Liver (tissue), 9 donors: ENCODE measurements around the gene NDUFAF5. TPM values are rescaled to one million over a fixed set of nuclear protein-coding genes. Genes with fewer than 3 reads are reported as not detected.

Source experiments
- DNase-seq: peaks from one replicate; pipeline ENCODE4 v3.0.0-alpha.2; 2017; ENCODE audit warnings: low spot score
- H3K27ac ChIP-seq, 2 donors: one replicate each; pipeline ENCODE4 v1.7.0; 2013; ENCODE audit warnings: inconsistent platforms in 2 of 2, low read length in 2 of 2, control low read depth in 1 of 2, low read depth in 1 of 2, mild to moderate bottlenecking in 1 of 2
- H3K27me3 ChIP-seq, 4 donors: one replicate each; pipeline versions ENCODE4 v1.6.1 to v1.7.0; 2013; ENCODE audit warnings: low read length in 3 of 4, inconsistent platforms in 1 of 4, mild to moderate bottlenecking in 1 of 4, moderate library complexity in 1 of 4; ENCODE audit not compliant: control insufficient read depth in 4 of 4, insufficient read depth in 4 of 4
- H3K36me3 ChIP-seq, 4 donors: one replicate each; pipeline versions ENCODE4 v1.6.1 to v1.7.0; 2013; ENCODE audit warnings: low read length in 3 of 4, mild to moderate bottlenecking in 3 of 4, low read depth in 1 of 4, moderate library complexity in 1 of 4; ENCODE audit not compliant: control insufficient read depth in 4 of 4, insufficient read depth in 3 of 4
- H3K4me1 ChIP-seq, 4 donors: one replicate each; pipeline versions ENCODE4 v1.6.1 to v1.7.0; 2013; ENCODE audit warnings: low read length in 3 of 4, mild to moderate bottlenecking in 3 of 4, moderate library complexity in 1 of 4; ENCODE audit not compliant: control insufficient read depth in 4 of 4, insufficient read depth in 4 of 4
- H3K4me3 ChIP-seq, 3 donors: one replicate each; pipeline versions ENCODE4 v1.6.1 to v1.7.0; 2013; ENCODE audit warnings: low read length in 3 of 3, control low read depth in 1 of 3, low read depth in 1 of 3, mild to moderate bottlenecking in 1 of 3
- H3K9ac ChIP-seq, 2 donors: one replicate each; pipeline ENCODE4 v1.7.0; 2013; ENCODE audit warnings: low read length in 2 of 2, mild to moderate bottlenecking in 2 of 2, moderate library complexity in 2 of 2, control low read depth in 1 of 2, low read depth in 1 of 2
- H3K9me3 ChIP-seq, 4 donors: one replicate each; pipeline versions ENCODE4 v1.6.1 to v1.7.0; 2013; ENCODE audit warnings: low read length in 3 of 4; ENCODE audit not compliant: control insufficient read depth in 4 of 4
- EGR1 ChIP-seq, 2 donors: IDR thresholded peaks; 2 replicates each; pipeline ENCODE4 v1.6.1; 2016 to 2018; ENCODE audit warnings: antibody characterized with exemption in 2 of 2, low read depth in 2 of 2
- FOXA1 ChIP-seq: IDR thresholded peaks from 2 replicates; pipeline ENCODE4 v1.6.1; 2016; ENCODE audit warnings: antibody characterized with exemption
- FOXA2 ChIP-seq: IDR thresholded peaks from 2 replicates; pipeline ENCODE4 v1.6.1; 2016; ENCODE audit warnings: antibody characterized with exemption
- GABPA ChIP-seq, 2 donors: IDR thresholded peaks in 1 of 2; conservative IDR thresholded peaks in 1 of 2; 2 replicates each; pipeline ENCODE4 v1.6.1; 2016; ENCODE audit warnings: antibody characterized with exemption in 2 of 2, mild to moderate bottlenecking in 1 of 2, moderate library complexity in 1 of 2
- HNF4A ChIP-seq, 2 donors: conservative IDR thresholded peaks; 2 replicates each; pipeline ENCODE4 v1.6.1; 2016; ENCODE audit warnings: antibody characterized with exemption in 2 of 2, mild to moderate bottlenecking in 2 of 2
- HNF4G ChIP-seq: IDR thresholded peaks from 2 replicates; pipeline ENCODE4 v1.6.1; 2016; ENCODE audit warnings: antibody characterized with exemption
- JUND ChIP-seq, 2 donors: IDR thresholded peaks; 2 replicates each; pipeline ENCODE4 v1.6.1; 2016; ENCODE audit warnings: antibody characterized with exemption in 2 of 2
- NR2F2 ChIP-seq: IDR thresholded peaks from 2 replicates; pipeline ENCODE4 v1.6.1; 2016; ENCODE audit warnings: antibody characterized with exemption
- RAD21 ChIP-seq, 2 donors: IDR thresholded peaks; 2 replicates each; pipeline ENCODE4 v1.6.1; 2016; ENCODE audit warnings: antibody characterized with exemption in 2 of 2, mild to moderate bottlenecking in 2 of 2
- RXRA ChIP-seq, 2 donors: IDR thresholded peaks; 2 replicates each; pipeline ENCODE4 v1.6.1; 2017 to 2018; ENCODE audit warnings: antibody characterized with exemption in 2 of 2, mild to moderate bottlenecking in 1 of 2
- SP1 ChIP-seq: IDR thresholded peaks from 2 replicates; pipeline ENCODE4 v1.6.1; 2018; ENCODE audit warnings: antibody characterized with exemption, mild to moderate bottlenecking
- TAF1 ChIP-seq: conservative IDR thresholded peaks from 2 replicates; pipeline ENCODE4 v1.6.1; 2016; ENCODE audit warnings: antibody characterized with exemption, mild to moderate bottlenecking
- YY1 ChIP-seq: IDR thresholded peaks from 2 replicates; pipeline ENCODE4 v1.6.1; 2016; ENCODE audit warnings: antibody characterized with exemption, mild to moderate bottlenecking
- WGBS: extraction: QIAGEN DNeasy Blood & Tissue Kit; methylation state at CpG from one replicate; pipeline ENCODE4 v1.1.7; 2013; 5-methylcytosine and 5-hydroxymethylcytosine counted together
- polyA plus RNA-seq, 2 donors: library from polyadenylated mRNA; stranded (reverse) in 1 of 2; unstranded in 1 of 2; fragments of 200-250 nt in 1 of 2; fragments of >200 nt in 1 of 2; fragmentation: Nextera tagmentation in 1 of 2; extraction: Ambion mirVana in 1 of 2; gene quantifications; one replicate each; pipeline versions ENCODE4 v1.2.1 to v1.2.3, GENCODE V29; 2013 to 2015
- total RNA-seq, 2 donors: library from RNA; depleted of rRNA; stranded (reverse); fragments of >200 nt; gene quantifications; one replicate each; pipeline ENCODE4 v1.2.3, GENCODE V29; 2014
- TF ChIP-seq, protein P1 (sequence below): fragments of 150-350 bp; IDR thresholded peaks from 2 replicates; pipeline ENCODE4 v1.5.1; 2017; ENCODE audit warnings: improper control_type of control experiment, low read depth, low read length; ENCODE audit not compliant: missing input control
- TF ChIP-seq, protein P2 (sequence below): IDR thresholded peaks from 2 replicates; pipeline ENCODE4 v1.6.1; 2016; ENCODE audit warnings: antibody characterized with exemption
- TF ChIP-seq, protein P3 (sequence below): IDR thresholded peaks from 2 replicates; pipeline ENCODE4 v1.6.1; 2016; ENCODE audit warnings: antibody characterized with exemption
- TF ChIP-seq, protein P4 (sequence below): IDR thresholded peaks from 2 replicates; pipeline ENCODE4 v1.6.1; 2016; ENCODE audit warnings: antibody characterized with exemption, mild to moderate bottlenecking
- TF ChIP-seq, protein P5 (sequence below): IDR thresholded peaks from 2 replicates; pipeline ENCODE4 v1.6.1; 2016; ENCODE audit warnings: antibody characterized with exemption
- donor health status: healthy.
- donor health status: healthy.
- donor health status: healthy.
- donor health status: healthy.
- donor health status: healthy.

NDUFAF5 gene
- total and polyA plus RNA-seq, 4 donors: 6.6 to 15.9 (median 12.3) TPM

DNA sequence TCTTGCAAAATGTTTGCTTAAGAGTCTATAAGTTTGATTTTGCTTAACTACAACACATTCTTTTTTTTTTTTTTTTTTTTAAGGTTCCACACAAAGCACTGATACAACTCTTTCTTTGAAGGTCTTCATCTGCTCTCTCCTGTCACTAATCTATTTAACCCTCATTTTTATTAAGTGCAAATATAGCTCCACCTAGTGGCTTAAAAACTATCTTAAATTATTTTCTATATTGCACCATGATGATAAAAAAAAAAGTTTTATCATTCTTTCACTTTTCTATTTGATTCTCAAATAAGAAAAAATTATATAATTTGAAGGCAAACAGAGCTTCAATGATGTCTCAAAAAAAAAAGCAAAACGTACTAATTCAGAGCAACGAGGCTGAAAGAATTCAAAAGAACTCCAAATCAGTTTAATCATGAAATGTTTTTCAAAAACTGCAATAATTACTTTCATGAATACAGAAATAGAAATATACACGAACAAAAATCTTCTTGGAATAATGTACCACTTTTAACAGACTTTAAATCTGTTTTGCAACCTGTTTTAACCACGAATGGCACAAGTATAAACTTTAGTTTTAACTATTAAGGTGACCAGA, 12.9 kb upstream of the NDUFAF5 start:
- WGBS: 46% methylated on average over 4 of the region's 4 CpGs
- H3K27ac ChIP-seq: no peak overlapping the region
- H3K9me3 ChIP-seq: no peaks in the 10 kb centered on the region
- no peaks in the 10 kb centered on the region for H3K4me1 ChIP-seq
- H3K36me3 ChIP-seq: peaks cover 4 to 49% (median 43%) of the 10 kb centered on the region in 4 donors
- no peak for DNase-seq
- TF ChIP-seq, protein P1, sequence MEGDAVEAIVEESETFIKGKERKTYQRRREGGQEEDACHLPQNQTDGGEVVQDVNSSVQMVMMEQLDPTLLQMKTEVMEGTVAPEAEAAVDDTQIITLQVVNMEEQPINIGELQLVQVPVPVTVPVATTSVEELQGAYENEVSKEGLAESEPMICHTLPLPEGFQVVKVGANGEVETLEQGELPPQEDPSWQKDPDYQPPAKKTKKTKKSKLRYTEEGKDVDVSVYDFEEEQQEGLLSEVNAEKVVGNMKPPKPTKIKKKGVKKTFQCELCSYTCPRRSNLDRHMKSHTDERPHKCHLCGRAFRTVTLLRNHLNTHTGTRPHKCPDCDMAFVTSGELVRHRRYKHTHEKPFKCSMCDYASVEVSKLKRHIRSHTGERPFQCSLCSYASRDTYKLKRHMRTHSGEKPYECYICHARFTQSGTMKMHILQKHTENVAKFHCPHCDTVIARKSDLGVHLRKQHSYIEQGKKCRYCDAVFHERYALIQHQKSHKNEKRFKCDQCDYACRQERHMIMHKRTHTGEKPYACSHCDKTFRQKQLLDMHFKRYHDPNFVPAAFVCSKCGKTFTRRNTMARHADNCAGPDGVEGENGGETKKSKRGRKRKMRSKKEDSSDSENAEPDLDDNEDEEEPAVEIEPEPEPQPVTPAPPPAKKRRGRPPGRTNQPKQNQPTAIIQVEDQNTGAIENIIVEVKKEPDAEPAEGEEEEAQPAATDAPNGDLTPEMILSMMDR: peak; percentile 28
- TF ChIP-seq HNF4G (no peak), RXRA (IDR thresholded peaks at IDR 0.05) (no peak), RAD21 (IDR thresholded peaks at IDR 0.05) (peak; percentile 63 to 73), GABPA (IDR thresholded peaks at IDR 0.05 in 1 of 2, conservative IDR thresholded peaks at IDR 0.05 in 1 of 2) (no peak), TAF1 (no peak)
- TF ChIP-seq, protein P2, sequence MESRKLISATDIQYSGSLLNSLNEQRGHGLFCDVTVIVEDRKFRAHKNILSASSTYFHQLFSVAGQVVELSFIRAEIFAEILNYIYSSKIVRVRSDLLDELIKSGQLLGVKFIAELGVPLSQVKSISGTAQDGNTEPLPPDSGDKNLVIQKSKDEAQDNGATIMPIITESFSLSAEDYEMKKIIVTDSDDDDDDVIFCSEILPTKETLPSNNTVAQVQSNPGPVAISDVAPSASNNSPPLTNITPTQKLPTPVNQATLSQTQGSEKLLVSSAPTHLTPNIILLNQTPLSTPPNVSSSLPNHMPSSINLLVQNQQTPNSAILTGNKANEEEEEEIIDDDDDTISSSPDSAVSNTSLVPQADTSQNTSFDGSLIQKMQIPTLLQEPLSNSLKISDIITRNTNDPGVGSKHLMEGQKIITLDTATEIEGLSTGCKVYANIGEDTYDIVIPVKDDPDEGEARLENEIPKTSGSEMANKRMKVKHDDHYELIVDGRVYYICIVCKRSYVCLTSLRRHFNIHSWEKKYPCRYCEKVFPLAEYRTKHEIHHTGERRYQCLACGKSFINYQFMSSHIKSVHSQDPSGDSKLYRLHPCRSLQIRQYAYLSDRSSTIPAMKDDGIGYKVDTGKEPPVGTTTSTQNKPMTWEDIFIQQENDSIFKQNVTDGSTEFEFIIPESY: no peak
- H3K9ac ChIP-seq: no peak overlapping the region
- H3K27me3 ChIP-seq: no peaks in the 10 kb centered on the region
- H3K4me3 ChIP-seq: no peak overlapping the region

DNA sequence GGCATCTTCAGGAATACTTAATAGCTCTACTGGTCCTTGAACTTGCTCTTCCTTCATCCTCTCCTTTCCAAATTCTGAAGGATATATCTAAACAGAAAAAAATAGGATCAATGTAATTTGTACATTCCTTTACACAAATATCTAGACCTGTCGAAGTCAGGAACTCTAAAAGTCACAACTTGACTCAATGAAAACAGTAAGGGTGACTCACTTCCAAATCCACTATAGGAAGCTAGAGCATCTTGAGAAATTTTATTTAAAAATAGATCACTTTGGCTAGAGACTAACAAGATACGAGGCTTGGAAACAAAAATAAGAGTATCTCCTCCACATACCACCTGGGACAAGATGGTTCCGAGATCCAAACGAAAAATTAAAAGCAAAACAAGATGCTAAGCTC, 12.3 kb upstream of the NDUFAF5 start:
- TF ChIP-seq, protein P3, sequence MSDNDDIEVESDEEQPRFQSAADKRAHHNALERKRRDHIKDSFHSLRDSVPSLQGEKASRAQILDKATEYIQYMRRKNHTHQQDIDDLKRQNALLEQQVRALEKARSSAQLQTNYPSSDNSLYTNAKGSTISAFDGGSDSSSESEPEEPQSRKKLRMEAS: no peak
- no peak for TF ChIP-seq SP1
- no peak for TF ChIP-seq GABPA (IDR thresholded peaks at IDR 0.05 in 1 of 2, conservative IDR thresholded peaks at IDR 0.05 in 1 of 2)
- no peak for TF ChIP-seq FOXA1
- no peak for TF ChIP-seq JUND (IDR thresholded peaks at IDR 0.05)
- no peak for TF ChIP-seq RXRA (IDR thresholded peaks at IDR 0.05)
- TF ChIP-seq, protein P1: no peak
- no peak for TF ChIP-seq YY1
- TF ChIP-seq NR2F2: no peak
- TF ChIP-seq, protein P2: no peak
- TF ChIP-seq, protein P4, sequence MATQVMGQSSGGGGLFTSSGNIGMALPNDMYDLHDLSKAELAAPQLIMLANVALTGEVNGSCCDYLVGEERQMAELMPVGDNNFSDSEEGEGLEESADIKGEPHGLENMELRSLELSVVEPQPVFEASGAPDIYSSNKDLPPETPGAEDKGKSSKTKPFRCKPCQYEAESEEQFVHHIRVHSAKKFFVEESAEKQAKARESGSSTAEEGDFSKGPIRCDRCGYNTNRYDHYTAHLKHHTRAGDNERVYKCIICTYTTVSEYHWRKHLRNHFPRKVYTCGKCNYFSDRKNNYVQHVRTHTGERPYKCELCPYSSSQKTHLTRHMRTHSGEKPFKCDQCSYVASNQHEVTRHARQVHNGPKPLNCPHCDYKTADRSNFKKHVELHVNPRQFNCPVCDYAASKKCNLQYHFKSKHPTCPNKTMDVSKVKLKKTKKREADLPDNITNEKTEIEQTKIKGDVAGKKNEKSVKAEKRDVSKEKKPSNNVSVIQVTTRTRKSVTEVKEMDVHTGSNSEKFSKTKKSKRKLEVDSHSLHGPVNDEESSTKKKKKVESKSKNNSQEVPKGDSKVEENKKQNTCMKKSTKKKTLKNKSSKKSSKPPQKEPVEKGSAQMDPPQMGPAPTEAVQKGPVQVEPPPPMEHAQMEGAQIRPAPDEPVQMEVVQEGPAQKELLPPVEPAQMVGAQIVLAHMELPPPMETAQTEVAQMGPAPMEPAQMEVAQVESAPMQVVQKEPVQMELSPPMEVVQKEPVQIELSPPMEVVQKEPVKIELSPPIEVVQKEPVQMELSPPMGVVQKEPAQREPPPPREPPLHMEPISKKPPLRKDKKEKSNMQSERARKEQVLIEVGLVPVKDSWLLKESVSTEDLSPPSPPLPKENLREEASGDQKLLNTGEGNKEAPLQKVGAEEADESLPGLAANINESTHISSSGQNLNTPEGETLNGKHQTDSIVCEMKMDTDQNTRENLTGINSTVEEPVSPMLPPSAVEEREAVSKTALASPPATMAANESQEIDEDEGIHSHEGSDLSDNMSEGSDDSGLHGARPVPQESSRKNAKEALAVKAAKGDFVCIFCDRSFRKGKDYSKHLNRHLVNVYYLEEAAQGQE: no peak
- TF ChIP-seq EGR1 (IDR thresholded peaks at IDR 0.05; ENCODE audit: low read depth in 2 of 2): no peak
- TF ChIP-seq, protein P5, sequence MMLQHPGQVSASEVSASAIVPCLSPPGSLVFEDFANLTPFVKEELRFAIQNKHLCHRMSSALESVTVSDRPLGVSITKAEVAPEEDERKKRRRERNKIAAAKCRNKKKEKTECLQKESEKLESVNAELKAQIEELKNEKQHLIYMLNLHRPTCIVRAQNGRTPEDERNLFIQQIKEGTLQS: no peak
- no peak for TF ChIP-seq TAF1
- TF ChIP-seq RAD21 (IDR thresholded peaks at IDR 0.05): no peak
- no peak for TF ChIP-seq HNF4G
- no peak for TF ChIP-seq FOXA2
- TF ChIP-seq HNF4A (conservative IDR thresholded peaks at IDR 0.05): no peak
- Histone ChIP-seq H3K4me3 (no peak overlapping the region), H3K4me1 (no peaks in the 10 kb centered on the region), H3K9ac (no peak overlapping the region), H3K9me3 (no peaks in the 10 kb centered on the region), H3K27ac (no peak overlapping the region), H3K36me3 (peaks cover 6 to 49% (median 44%) of the 10 kb centered on the region in 4 donors), H3K27me3 (no peaks in the 10 kb centered on the region)
- no peak for DNase-seq
- WGBS: 79% methylated on average over 4 of the region's 4 CpGs
